ENCODE results near the gene FBLN7.
"Not testable (repeated sequence)": the region's sequence is repeated elsewhere in the genome, so short reads cannot be mapped to it uniquely, and the experiment has no call there.

The FBLN7 gene

GRCh38 chr2:112138159-112139032, at the start of gene FBLN7:
TSS of gene FBLN7 (plus strand) at chr2:112138385. CDS start at chr2:112138656, 271 bp downstream.
- DNase-seq (ENCODE audit: low read depth, low spot score): no peak

GRCh38 chr2:112089375-112089774, 48.8 kb upstream of the FBLN7 start:
- DNase-seq (ENCODE audit: low read depth, low spot score): no peak

GRCh38 chr2:112092286-112093041, 45.7 kb upstream of the FBLN7 start:
- DNase-seq (ENCODE audit: low read depth, low spot score): peak; percentile 17

- DNase-seq (ENCODE audit: low read depth, low spot score): no peak
Measured at GRCh38 chr2:112093216-112093615, 45.0 kb upstream of the FBLN7 start.

- no peak for DNase-seq (ENCODE audit: low read depth, low spot score)
Measured at GRCh38 chr2:112095681-112096080, 42.5 kb upstream of the FBLN7 start.

GRCh38 chr2:112096098-112096497, 42.1 kb upstream of the FBLN7 start:
- no peak for DNase-seq (ENCODE audit: low read depth, low spot score)

- no peak for DNase-seq (ENCODE audit: low read depth, low spot score)
Measured at GRCh38 chr2:112108178-112108832, 29.9 kb upstream of the FBLN7 start.

GRCh38 chr2:112109278-112109677, 28.9 kb upstream of the FBLN7 start:
- no peak for DNase-seq (ENCODE audit: low read depth, low spot score)

- no peak for DNase-seq (ENCODE audit: low read depth, low spot score)
Measured at GRCh38 chr2:112110966-112111365, 27.2 kb upstream of the FBLN7 start.

GRCh38 chr2:112113354-112113753, 24.8 kb upstream of the FBLN7 start:
- DNase-seq (ENCODE audit: low read depth, low spot score): not testable (repeated sequence)

GRCh38 chr2:112118148-112118547, 20.0 kb upstream of the FBLN7 start:
- DNase-seq (ENCODE audit: low read depth, low spot score): no peak

GRCh38 chr2:112121682-112122254, 16.4 kb upstream of the FBLN7 start:
- DNase-seq (ENCODE audit: low read depth, low spot score): peak; percentile 26

- DNase-seq (ENCODE audit: low read depth, low spot score): no peak
Measured at GRCh38 chr2:112129060-112129459, 9.1 kb upstream of the FBLN7 start.

- no peak for DNase-seq (ENCODE audit: low read depth, low spot score)
Measured at GRCh38 chr2:112133344-112133743, 4.8 kb upstream of the FBLN7 start.

- DNase-seq (ENCODE audit: low read depth, low spot score): no peak
Measured at GRCh38 chr2:112134120-112134519, 4.1 kb upstream of the FBLN7 start.

- DNase-seq (ENCODE audit: low read depth, low spot score): no peak
Measured at GRCh38 chr2:112136096-112136495, 2.1 kb upstream of the FBLN7 start.

- no peak for DNase-seq (ENCODE audit: low read depth, low spot score)
Measured at GRCh38 chr2:112137516-112138158, 548 bp upstream of the FBLN7 start.

- not testable (repeated sequence) for DNase-seq (ENCODE audit: low read depth, low spot score)
Measured at GRCh38 chr2:112139033-112139614, 939 bp downstream of the FBLN7 start.

GRCh38 chr2:112139661-112140204, 1.5 kb downstream of the FBLN7 start:
- not testable (repeated sequence) for DNase-seq (ENCODE audit: low read depth, low spot score)

- no peak for DNase-seq (ENCODE audit: low read depth, low spot score)
Measured at GRCh38 chr2:112140205-112140802, 2.1 kb downstream of the FBLN7 start.
